NCI-H524 (cell line): ENCODE data around the gene CSK.

ENCODE experiments used
- DNase-seq, 2 experiments: peaks; one replicate each; lab custom pipeline; 2025; lab: John Stamatoyannopoulos, UW

CSK gene

DNA sequence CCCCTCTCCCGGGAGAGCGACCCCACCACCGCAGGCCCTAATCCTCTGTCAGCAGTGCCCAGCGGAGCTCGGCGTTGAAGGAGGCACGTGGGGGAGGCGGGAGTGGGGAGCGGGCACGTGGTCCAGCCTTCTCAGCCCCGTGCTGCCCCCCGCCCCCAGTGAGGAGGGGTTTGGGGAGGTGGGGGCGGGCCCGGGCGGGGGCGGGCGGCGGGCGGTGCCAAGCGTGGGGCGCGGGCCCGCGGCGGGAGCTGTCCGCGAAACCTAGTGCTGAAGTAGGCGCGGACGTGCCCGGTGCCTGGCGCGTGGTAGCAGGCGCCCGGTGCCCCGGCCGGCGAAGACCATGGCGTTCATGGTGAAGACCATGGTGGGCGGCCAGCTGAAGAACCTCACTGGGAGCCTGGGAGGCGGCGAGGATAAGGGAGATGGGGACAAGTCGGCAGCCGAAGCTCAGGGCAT is 44.5 kb downstream of the CSK start, which contains the start of gene CPLX3:
TSS of gene CPLX3 (plus strand) at position 264 of the 456 bp plus-strand sequence. CDS start at position 341, 77 bp downstream.
- no peak for DNase-seq

DNA sequence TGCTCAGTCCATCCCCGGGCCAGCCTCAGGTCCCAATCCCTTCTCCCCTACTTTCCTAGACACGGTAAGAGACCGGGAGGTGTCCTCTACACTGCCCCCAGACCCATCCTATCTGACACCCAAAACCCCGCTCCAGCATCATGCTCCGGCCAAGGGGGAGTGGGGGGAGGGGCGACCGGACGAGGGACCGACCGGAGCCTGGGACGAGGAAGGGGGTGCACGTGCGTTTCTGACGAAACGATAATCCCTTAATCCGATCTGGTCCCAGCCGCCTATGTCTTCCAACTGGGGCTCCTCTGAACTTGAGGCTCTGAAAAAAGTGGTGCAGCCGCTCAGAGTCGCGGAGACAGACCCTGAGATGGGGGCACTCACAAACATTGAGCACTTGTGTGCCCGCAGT is 45.0 kb downstream of the CSK start:
- DNase-seq, result peak; percentile 54 to 80

DNA sequence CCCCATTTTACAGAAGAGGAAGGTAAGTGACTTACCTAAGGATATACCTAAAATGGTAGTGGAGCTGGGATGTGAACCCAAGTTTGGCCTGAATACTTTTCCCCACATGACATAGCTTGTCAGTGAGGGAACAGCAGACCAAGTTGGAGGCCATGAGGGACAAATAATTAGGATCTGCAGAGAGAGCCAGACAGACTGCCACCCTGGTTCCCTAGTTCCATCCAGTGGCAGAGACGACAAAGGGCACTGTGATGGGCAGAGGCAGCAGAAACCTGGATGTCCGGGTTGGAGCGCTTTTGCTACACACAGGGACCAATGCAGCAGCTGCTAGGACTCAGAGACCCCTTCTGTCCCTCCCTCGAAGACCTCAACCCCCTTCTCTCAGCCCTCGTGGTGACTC is 45.7 kb downstream of the CSK start:
- peak in 1 of 2 experiments; percentile 31 for DNase-seq

- DNase-seq, result peak; percentile 66 to 92
Observed at GRCh38 chr15:74828835-74829234, 47.0 kb downstream of the CSK start.

- DNase-seq, result no peak
Observed at GRCh38 chr15:74829486-74829885, 47.6 kb downstream of the CSK start.

DNA sequence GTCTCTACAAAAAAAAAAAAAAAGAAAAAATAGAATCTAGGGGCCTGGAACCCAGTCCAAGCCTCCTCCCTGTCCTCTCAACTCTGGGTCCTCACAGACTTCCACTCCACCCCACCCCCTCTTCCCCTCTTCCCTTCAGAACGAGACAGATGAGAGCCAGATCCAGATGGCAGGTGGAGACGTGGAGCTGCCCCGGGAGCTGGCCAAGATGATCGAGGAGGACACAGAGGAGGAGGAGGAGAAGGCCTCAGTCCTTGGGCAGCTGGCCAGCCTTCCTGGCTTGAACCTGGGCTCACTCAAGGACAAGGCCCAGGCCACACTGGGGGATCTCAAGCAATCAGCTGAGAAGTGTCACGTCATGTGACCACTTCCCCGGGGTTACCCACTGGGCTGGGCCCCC is 48.1 kb downstream of the CSK start:
- peak; percentile 56 to 71 for DNase-seq

DNA sequence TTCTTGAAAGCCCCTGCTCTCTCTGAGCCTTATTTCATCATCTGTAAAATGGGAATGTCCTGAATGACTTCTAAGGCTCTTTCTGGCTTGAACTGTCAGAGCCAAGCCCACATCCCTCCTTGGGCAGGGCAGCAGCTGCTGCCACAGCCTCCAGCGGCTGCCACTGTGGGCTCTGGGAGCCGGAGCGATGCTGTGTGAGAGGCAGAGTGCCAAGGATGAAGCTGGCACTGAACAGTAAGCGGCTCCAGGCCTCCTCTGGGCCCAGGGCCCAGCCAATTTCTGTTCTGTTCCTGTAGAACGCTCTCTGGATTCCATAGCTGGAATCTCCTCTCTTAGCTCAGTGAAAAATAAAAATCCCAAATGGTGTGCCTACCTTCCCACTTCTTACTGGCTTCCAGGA is 49.0 kb downstream of the CSK start:
- no peak for DNase-seq

- no peak for DNase-seq
Observed at GRCh38 chr15:74831813-74832495, 50.1 kb downstream of the CSK start.

GRCh38 chr15:74832826-74833225 is 50.9 kb downstream of the CSK start:
- no peak for DNase-seq

DNA sequence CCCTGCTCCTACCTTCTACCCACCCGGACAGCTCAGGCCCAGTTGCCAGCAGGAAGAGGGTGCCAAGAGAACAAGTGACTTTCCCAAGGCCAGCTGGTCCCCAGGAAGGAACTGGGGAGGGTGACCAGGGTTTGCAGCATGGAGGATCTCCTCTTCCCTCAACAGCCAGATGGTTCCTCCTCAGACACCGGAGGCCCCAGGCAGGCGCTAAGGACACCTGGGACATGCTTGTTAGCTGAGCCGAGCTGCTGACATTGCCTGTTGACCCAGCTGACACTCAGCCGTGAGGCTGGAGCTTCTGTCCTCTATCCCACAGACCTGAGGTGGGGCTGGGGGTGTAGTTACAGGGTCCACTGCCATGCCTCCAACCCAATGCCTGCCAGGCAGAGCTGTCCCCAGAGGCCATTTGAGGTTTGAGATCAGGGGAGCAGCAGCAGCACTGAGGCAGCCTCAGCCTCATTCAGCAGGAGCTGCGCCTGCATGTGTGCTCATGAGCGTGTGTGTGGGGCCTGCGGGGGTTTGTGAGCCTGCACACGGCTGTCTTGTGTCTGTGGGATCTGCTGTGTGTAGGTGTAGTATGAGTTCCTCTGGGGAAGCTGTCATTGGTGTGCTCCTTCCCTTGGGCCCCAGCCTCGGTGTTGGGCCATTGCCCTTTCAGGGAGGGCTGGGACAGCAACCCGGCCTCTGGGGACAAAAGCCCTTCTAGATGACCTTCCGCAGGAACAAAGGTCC is 51.7 kb downstream of the CSK start:
- DNase-seq, result peak; percentile 53 to 89

DNA sequence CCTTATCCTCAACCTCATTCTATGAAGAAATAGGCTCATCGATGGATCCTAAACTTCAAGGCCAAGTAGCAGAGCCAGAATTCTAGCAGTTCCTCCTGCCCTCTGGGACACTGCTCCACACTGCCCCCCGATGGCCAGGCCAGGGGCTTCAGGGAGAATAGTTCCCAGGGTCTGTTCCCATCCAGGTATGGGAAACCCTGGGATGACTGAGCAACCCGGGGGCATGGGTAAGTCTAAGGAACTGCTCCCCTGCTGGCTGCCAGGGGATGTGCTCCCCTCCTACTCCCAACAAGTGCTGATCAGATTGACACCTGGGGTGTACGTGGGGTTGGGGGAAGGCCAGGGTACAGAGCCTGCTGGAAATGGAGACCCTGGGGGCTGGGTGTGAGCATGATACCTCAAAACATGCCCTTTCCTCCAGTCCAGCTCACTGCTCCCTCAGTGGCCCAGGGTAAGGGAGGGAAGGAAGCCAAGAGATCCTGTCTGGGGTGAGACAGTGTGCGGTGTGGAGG is 53.5 kb downstream of the CSK start:
- peak; percentile 80 to 91 for DNase-seq

DNA sequence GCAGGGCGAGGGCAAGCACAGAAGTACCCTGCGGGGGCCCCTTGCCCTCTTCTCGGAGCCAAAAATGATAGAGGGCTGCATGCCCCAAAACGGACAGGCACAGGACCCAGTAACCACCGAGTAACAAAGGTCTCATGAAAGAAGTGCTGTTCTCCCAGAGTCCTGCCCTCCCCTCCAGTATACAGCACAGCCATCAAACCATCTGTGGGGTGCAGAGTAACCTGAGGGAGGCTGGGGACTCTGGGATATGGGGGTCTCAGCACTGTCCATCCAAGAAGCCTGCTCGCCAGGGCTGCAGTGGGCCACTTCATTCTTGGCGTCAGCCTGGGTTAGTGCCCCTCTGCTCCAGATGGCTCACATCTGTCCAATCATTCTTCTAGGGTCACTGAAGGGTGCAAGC is 55.0 kb downstream of the CSK start:
- DNase-seq, result no peak

- no peak for DNase-seq
Observed at GRCh38 chr15:74837482-74838136, 55.7 kb downstream of the CSK start.

DNA sequence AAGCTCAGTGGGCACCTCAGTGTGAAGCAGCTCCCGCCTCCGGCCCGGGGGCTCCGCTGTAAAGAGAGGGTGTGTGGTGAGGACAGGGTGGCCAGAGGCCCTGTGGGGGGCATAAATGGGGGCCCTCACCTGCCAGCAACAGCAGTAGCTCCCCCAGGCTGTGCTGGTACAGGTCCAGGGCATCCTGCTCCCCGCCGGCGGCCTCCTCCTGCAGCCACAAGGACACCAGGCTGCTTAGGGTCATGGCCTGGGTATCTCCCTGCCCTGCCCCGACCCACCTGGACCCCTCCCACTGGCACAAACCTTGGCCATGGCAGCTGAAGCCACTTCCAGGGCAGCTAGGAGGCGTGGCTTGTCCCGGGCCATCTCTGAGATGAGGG is 56.2 kb downstream of the CSK start:
- DNase-seq, result no peak

DNA sequence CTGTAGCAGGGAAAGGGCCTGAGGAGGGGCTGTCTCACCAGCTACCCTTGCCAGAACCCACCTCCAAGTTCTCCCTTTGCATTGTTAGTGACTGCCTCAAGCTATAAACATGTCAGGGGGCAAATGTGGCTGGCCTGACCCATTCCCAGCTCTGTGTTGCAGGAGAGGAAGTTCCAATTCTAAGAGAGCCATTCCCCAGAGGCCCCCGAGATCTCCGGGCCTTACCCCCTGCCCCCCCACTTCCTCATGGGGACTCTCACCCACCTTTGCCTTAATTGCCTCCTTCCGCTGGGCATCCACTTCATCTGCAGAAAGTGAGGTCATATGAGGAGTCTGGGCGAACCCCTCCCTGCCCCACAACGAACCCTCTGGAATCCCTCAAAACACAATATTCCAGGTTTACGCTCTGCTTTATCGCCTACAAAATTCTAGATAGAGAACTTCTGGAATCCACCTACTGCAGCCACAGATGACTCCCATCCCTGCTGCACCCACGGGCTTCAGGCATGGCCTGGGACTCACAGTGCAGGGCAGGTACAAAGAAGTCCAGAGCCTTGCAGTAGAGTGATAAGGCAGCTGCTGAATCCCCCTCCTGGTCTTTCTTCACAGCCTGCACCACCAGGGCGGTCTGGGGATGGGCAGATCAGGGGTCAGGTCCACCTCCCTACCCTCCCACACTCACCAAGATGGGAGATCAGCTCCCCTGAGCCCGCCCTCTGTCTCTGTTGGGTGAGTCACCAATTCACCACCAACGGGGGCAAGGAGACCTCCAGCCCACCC is 57.1 kb downstream of the CSK start:
- DNase-seq, result no peak

GRCh38 chr15:74839526-74840395 is 57.9 kb downstream of the CSK start:
- DNase-seq, result no peak

DNA sequence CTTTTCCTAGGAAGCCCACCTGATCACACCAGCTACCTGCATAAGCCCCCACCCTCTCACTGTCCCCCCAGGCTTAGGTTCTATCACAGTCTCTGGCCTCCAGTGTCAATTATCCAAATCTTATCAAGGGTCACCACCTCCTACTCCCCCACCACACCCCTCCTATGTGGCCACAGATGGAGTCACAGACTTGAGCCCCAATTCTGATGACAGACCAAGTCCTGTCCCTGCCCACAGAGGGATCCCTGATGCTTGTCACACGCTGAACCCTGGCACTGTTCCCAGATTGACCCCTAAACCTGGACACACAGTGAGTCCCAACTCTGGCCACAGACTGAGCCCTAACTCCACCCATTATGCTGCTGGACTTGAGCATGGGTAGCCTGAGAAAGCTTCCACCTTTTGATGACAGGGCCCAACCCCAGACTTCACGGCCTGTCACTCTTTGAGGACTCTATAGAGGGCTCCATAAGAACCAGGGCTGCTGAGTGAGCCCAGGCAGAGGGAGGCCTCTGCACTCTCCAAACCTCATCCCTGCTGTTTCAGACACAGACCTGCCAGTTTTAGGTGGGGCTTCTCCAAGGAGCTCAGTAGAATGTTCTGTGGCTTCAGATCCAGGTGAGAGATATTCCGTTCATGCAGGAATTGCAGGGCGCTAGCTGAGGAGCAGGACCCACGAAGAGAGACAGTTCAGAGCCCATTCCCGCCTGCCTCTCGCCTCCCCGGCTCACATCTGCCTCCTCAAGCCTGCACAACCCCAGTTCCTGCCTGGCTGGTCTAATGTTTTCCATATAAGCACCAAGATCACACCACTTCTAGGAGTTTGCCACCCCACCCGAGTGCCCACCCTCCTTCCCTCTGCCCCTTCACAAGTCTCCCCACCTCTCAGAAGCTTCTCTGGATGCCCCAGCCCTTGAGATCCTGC is 59.2 kb downstream of the CSK start:
- DNase-seq, result no peak

GRCh38 chr15:74841891-74842373 is 60.1 kb downstream of the CSK start:
- no peak for DNase-seq

DNA sequence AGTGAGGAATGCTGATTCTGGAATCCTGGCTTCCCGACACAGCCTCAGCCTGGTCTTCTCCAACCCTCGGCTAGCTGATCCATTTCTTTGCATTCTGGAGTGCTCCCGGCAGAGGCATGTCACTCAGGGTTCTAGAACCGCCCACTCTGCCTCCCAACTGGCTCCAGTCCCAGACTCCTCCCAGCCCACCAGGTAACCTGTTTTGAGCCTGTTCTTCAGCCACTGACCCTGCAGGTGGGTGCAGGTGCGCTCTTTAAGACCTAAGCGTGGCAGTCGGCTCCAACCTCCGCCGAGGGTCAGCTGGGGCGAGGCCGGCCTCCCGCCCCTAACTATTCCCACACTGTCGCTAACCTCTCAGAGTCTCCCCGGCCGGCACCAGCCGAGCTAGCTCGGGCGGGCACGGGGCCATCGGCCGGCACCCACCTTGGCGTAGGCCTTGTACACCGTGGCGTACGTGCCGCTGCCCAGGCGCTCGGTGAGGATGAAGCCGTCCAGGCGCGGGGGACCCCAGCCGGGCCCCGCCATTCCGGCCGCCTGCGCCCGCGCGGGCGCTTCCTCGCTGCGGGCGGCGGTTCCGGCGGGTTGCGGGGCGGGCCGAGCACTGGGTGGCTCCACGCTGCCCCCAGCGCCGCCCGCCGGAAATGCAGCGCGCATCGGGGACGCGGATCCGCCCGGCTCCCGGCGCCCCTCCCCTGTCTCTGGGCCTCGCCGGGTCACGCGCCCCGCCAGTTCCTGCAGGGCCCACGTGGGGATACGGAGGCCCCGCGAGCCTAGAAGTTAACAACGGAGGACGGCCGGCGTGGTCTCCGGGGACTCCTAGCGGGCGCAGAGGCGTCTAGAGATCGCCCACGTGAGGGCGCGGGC is 60.9 kb downstream of the CSK start, which contains the start of gene ULK3:
TSS of gene ULK3 (minus strand) at position 576 of the 864 bp plus-strand sequence. CDS start at position 525, 51 bp downstream.
- DNase-seq, result peak; percentile 83 to 90
